ENCODE results near the gene IL1RAPL2.

Gene IL1RAPL2

GRCh38 chrX:105260291-105261043 lies 694.5 kb downstream of the IL1RAPL2 start (continued):
- TF ChIP-seq ZNF280C (tag by site-specific recombination; IDR thresholded peaks at IDR 0.05) (no peak), ZNF211 (tag by site-specific recombination; IDR thresholded peaks at IDR 0.05; ENCODE audit: low read depth) (no peak), ZNF112 (tag by site-specific recombination; IDR thresholded peaks at IDR 0.05) (no peak), ZNF423 (tag by site-specific recombination; IDR thresholded peaks at IDR 0.05) (no peak), SP7 (tag by site-specific recombination; IDR thresholded peaks at IDR 0.05) (no peak), MZF1 (tag by site-specific recombination; IDR thresholded peaks at IDR 0.05; ENCODE audit: borderline replicate concordance) (no peak)

GRCh38 chrX:105263171-105263570 lies 697.2 kb downstream of the IL1RAPL2 start:
- H3K27ac ChIP-seq (ENCODE audit: extremely low read depth, low read depth, low read length) = no peak overlapping the region
- POLR2A ChIA-PET = no interaction called here
- no peaks in the 10 kb centered on the region for H3K36me3 ChIP-seq (ENCODE audit: control insufficient read depth in 2 of 2, insufficient read depth in 1 of 2, low read length in 2 of 2)
- H3K9me3 ChIP-seq (ENCODE audit: control insufficient read depth, insufficient read depth, low read depth, low read length) = no peaks in the 10 kb centered on the region
- no peaks in the 10 kb centered on the region for H3K4me1 ChIP-seq (ENCODE audit: control insufficient read depth, insufficient read depth, low read length)
- no peak overlapping the region for H3K4me3 ChIP-seq (ENCODE audit: low read depth, low read length)
- CTCF ChIA-PET = interaction anchor here (0.6 kb wide), 1 partner anchor 716 kb away, joined by 3 read pairs; no protein-coding TSS in a partner anchor
- TF ChIP-seq ZNF239 (tag by site-specific recombination; IDR thresholded peaks at IDR 0.05) = no peak
- TF ChIP-seq ZNF146 (tag by site-specific recombination; IDR thresholded peaks at IDR 0.05) = no peak
- no peak for TF ChIP-seq ZNF544 (tag by site-specific recombination; IDR thresholded peaks at IDR 0.05)
- no peak for TF ChIP-seq HOXD13 (CRISPR knock-in tag; IDR thresholded peaks at IDR 0.05; ENCODE audit: borderline replicate concordance)
- TF ChIP-seq ZSCAN5A (tag by site-specific recombination; IDR thresholded peaks at IDR 0.05) = no peak
- TF ChIP-seq KLF17 (tag by site-specific recombination; IDR thresholded peaks at IDR 0.05) = no peak
- TF ChIP-seq ZNF670 (tag by site-specific recombination; IDR thresholded peaks at IDR 0.05; ENCODE audit: low read depth) = no peak
- TF ChIP-seq ZNF561 (tag by site-specific recombination; IDR thresholded peaks at IDR 0.05; ENCODE audit: borderline replicate concordance) = no peak

GRCh38 chrX:105263801-105264200 lies 697.8 kb downstream of the IL1RAPL2 start:
- no peak for TF ChIP-seq ZNF513 (tag by site-specific recombination; IDR thresholded peaks at IDR 0.05)
- TF ChIP-seq ZNF645 (tag by site-specific recombination; IDR thresholded peaks at IDR 0.05) = no peak
- TF ChIP-seq ZNF19 (tag by site-specific recombination; IDR thresholded peaks at IDR 0.05; ENCODE audit: low read depth) = no peak
- Histone ChIP-seq H3K4me1 (ENCODE audit: control insufficient read depth, insufficient read depth, low read length) (no peaks in the 10 kb centered on the region), H3K27ac (ENCODE audit: extremely low read depth, low read depth, low read length) (no peak overlapping the region), H3K36me3 (ENCODE audit: control insufficient read depth in 2 of 2, insufficient read depth in 1 of 2, low read length in 2 of 2) (no peaks in the 10 kb centered on the region), H3K4me3 (ENCODE audit: low read depth, low read length) (no peak overlapping the region), H3K9me3 (ENCODE audit: control insufficient read depth, insufficient read depth, low read depth, low read length) (no peaks in the 10 kb centered on the region)
- POLR2A ChIA-PET = no interaction called here
- CTCF ChIA-PET = interaction anchor here (0.6 kb wide), 1 partner anchor 716 kb away, joined by 3 read pairs; no protein-coding TSS in a partner anchor

Measured in HEK293 (cell line).